Keratinocyte (primary cell): ENCODE data around the gene NRXN2. TPM values are rescaled to one million over a fixed set of nuclear protein-coding genes. Genes with fewer than 3 reads are reported as not detected.

Experiments
- DNase-seq: peaks from one replicate; pipeline ENCODE4 v3.0.0-alpha.2; 2011; ENCODE audit warnings: low read depth, missing footprints, low spot score
- FAIRE-seq: peaks from 2 replicates; lab custom pipeline; 2011; peaks lifted over from hg19 to GRCh38; lab: Jason Lieb, UNC
- H2AFZ ChIP-seq: 2 replicates; pipeline ENCODE4 v1.6.0; 2012; ENCODE audit warnings: low read length, control low read depth, inconsistent platforms; ENCODE audit not compliant: control insufficient read depth
- H3K27ac ChIP-seq: 2 replicates; pipeline ENCODE4 v1.5.1; 2011; ENCODE audit warnings: low read length; ENCODE audit not compliant: control insufficient read depth, insufficient read depth
- H3K27me3 ChIP-seq: 3 replicates; pipeline ENCODE4 v1.6.0; 2011; ENCODE audit warnings: low read length; ENCODE audit not compliant: control insufficient read depth, insufficient read depth; ENCODE audit errors: extremely low read depth
- H3K36me3 ChIP-seq, 2 experiments: 2 replicates in 1 of 2; 3 replicates in 1 of 2; pipeline ENCODE4 v1.5.1; 2011; ENCODE audit warnings: low read length in 2 of 2, mild to moderate bottlenecking in 1 of 2; ENCODE audit not compliant: control insufficient read depth in 2 of 2, insufficient read depth in 2 of 2; ENCODE audit errors: extremely low read depth in 1 of 2
- H3K4me1 ChIP-seq: 3 replicates; pipeline ENCODE4 v1.5.1; 2011; ENCODE audit warnings: low read length; ENCODE audit not compliant: control insufficient read depth, insufficient read depth; ENCODE audit errors: extremely low read depth
- H3K4me2 ChIP-seq: 3 replicates; pipeline ENCODE4 v1.6.0; 2011; ENCODE audit warnings: low read depth, low read length; ENCODE audit not compliant: control insufficient read depth, insufficient read depth; ENCODE audit errors: extremely low read depth
- H3K4me3 ChIP-seq, 3 experiments: fragments of 200-600 bp in 1 of 3; sonication (generic) in 1 of 3; 2 replicates in 2 of 3; 3 replicates in 1 of 3; pipeline ENCODE4 v1.5.1; 2011 to 2016; ENCODE audit warnings: low read length in 3 of 3, mild to moderate bottlenecking in 3 of 3, control low read depth in 2 of 3, inconsistent platforms in 1 of 3, low read depth in 1 of 3, mixed read lengths in 1 of 3, mixed run types in 1 of 3, moderate library complexity in 1 of 3; ENCODE audit not compliant: control insufficient read depth in 2 of 3, insufficient read depth in 2 of 3; ENCODE audit errors: extremely low read depth in 1 of 3
- H3K79me2 ChIP-seq: 2 replicates; pipeline ENCODE4 v1.6.0; 2012; ENCODE audit warnings: low read length; ENCODE audit not compliant: control insufficient read depth, insufficient read depth
- H3K9ac ChIP-seq: 3 replicates; pipeline ENCODE4 v1.6.0; 2011; ENCODE audit warnings: low read length; ENCODE audit not compliant: control insufficient read depth, insufficient read depth; ENCODE audit errors: extremely low read depth
- H3K9me1 ChIP-seq: 3 replicates; pipeline ENCODE4 v1.6.0; 2011; ENCODE audit warnings: low read length; ENCODE audit not compliant: control insufficient read depth, insufficient read depth; ENCODE audit errors: extremely low read depth
- H3K9me3 ChIP-seq: 2 replicates; pipeline ENCODE4 v1.5.1; 2012; ENCODE audit warnings: low read depth, low read length; ENCODE audit not compliant: control insufficient read depth
- H4K20me1 ChIP-seq: 3 replicates; pipeline ENCODE4 v1.6.0; 2011; ENCODE audit warnings: low read length; ENCODE audit not compliant: control insufficient read depth, insufficient read depth; ENCODE audit errors: extremely low read depth
- CTCF ChIP-seq, 3 experiments: IDR thresholded peaks in 1 of 3; conservative IDR thresholded peaks in 1 of 3; optimal IDR thresholded peaks in 1 of 3; 2 replicates in 2 of 3; 3 replicates in 1 of 3; pipeline versions ENCODE3 to v1.5.1; 2011; ENCODE audit warnings: low read length in 3 of 3, mild to moderate bottlenecking in 3 of 3, moderate library complexity in 2 of 3, control low read depth in 1 of 3, inconsistent platforms in 1 of 3; ENCODE audit not compliant: insufficient read depth in 2 of 3; ENCODE audit errors: extremely low read depth in 1 of 3
- EZH2 ChIP-seq: IDR thresholded peaks from one replicate; pipeline ENCODE4 v1.6.1; 2012; ENCODE audit warnings: inconsistent platforms, mild to moderate bottlenecking, low read length, moderate library complexity
- dilution Hi-C: fragments of 300-500 bp; cut with MboI; formaldehyde crosslinking; loops from one replicate; pipeline ENCODE4 v1.7.0; 2020; ENCODE audit warnings: low sequenced_read_pairs; ENCODE audit not compliant: extremely low pct_ligation_motif_present
- polyA plus RNA-seq, 5 experiments: library from polyadenylated mRNA; depleted of rRNA in 3 of 5; stranded (reverse) in 3 of 5; stranded (forward) in 1 of 5; unstranded in 1 of 5; fragments of >200 nt; gene quantifications; 1 replicate in 1 of 5; 2 replicates in 3 of 5; 3 replicates in 1 of 5; pipeline versions ENCODE4 v1.2.1 to v1.2.3, GENCODE V29; 2011 to 2012; ENCODE audit warnings: missing spikeins in 2 of 5, low read depth in 1 of 5, low replicate concordance in 1 of 5

The NRXN2 gene
- polyA plus RNA-seq, 1 donor (not counting 4 experiments of a cell fraction or from before 2014, with no cell fraction given), result not detected

GRCh38 chr11:64676261-64676615, 46.8 kb downstream of the NRXN2 start:
- FAIRE-seq (no peak), DNase-seq (no peak)
- Histone ChIP-seq H3K4me2 (no peak overlapping the region), H3K4me1 (peaks cover 9% of the 10 kb centered on the region), H3K27me3 (peaks cover 36% of the 10 kb centered on the region), H3K9me1 (no peaks in the 10 kb centered on the region), H3K79me2 (no peaks in the 10 kb centered on the region), H2AFZ (no peak overlapping the region), H3K9ac (no peak overlapping the region), H4K20me1 (no peaks in the 10 kb centered on the region), H3K27ac (no peak overlapping the region), H3K36me3 (no peaks in the 10 kb centered on the region), H3K4me3 (no peak overlapping the region), H3K9me3 (no peaks in the 10 kb centered on the region)
- dilution Hi-C loops, result no loop called here
- TF ChIP-seq EZH2 (no peak), CTCF (optimal IDR thresholded peaks at IDR 0.05 in 1 of 3, IDR thresholded peaks at IDR 0.05 in 1 of 3, conservative IDR thresholded peaks at IDR 0.05 in 1 of 3; ENCODE audit: extremely low read depth in 1 of 3, insufficient read depth in 2 of 3, low read length in 3 of 3) (no peak)

DNA sequence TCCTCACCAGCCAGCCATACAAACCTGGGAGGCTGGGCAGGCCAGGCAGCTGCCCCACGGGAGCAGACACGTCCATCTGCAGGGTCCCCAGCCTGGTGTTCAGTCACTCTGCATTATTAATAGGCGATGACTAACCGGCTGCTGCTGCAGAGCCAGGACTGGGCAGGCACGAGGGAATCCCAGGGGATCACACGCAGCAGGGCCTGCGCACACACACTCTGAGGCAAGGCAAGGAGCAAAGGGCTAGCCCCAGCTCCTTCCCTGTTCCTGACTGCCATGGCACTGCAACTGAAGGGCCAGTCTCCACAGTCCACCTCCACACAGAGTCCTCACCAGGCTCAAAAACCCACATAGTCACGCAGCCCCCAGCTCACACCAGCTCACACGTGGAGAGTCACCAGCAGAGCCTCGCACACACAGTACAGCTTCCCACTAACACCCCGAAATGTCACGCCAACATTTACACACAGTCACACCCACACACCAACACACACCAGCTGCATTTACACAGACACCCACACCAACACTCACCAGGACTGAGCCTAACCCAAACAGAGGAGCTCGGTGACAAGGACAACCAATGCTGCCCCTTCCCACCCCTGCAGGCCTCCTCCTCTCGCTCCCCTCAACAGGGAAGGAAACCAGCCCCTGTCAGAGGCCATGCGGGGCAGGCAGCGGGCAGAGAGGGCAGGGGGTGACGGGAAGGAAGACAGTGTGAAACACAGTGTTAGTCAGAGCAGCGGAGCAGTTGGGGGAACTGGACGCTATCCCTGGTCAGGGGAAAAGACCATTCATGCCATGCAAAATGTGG, 47.3 kb downstream of the NRXN2 start:
- no peak for FAIRE-seq
- no peak overlapping the region for H3K4me3 ChIP-seq
- no peak overlapping the region for H3K9ac ChIP-seq
- H4K20me1 ChIP-seq, result no peaks in the 10 kb centered on the region
- no peak for TF ChIP-seq EZH2
- no peak for TF ChIP-seq CTCF (optimal IDR thresholded peaks at IDR 0.05 in 1 of 3, IDR thresholded peaks at IDR 0.05 in 1 of 3, conservative IDR thresholded peaks at IDR 0.05 in 1 of 3; ENCODE audit: extremely low read depth in 1 of 3, insufficient read depth in 2 of 3, low read length in 3 of 3)
- peaks cover 36% of the 10 kb centered on the region for H3K27me3 ChIP-seq
- H3K9me3 ChIP-seq, result no peaks in the 10 kb centered on the region
- no peaks in the 10 kb centered on the region for H3K9me1 ChIP-seq
- H2AFZ ChIP-seq, result no peak overlapping the region
- no peak overlapping the region for H3K27ac ChIP-seq
- H3K36me3 ChIP-seq, result no peaks in the 10 kb centered on the region
- no peak for DNase-seq
- H3K4me2 ChIP-seq, result no peak overlapping the region
- dilution Hi-C loops, result no loop called here
- H3K79me2 ChIP-seq, result no peaks in the 10 kb centered on the region
- H3K4me1 ChIP-seq, result peaks cover 9% of the 10 kb centered on the region
